HCT116 (cell line): ENCODE results near the gene TTF2. TPM values are rescaled to one million over a fixed set of nuclear protein-coding genes. Genes with fewer than 3 reads are reported as not detected.

Experiments
- ATAC-seq: fragments of 200-7000 bp; cut with Tn5 transposase; 2 replicates; pipeline ENCODE4 v1.9.1; 2020; ENCODE audit warnings: mild to moderate bottlenecking, moderate library complexity
- BruUV-seq: library from RNA; stranded (reverse); fragments of 400-500 nt; replicated peaks from 2 replicates; lab custom pipeline; 2021; lab: Mats Ljungman, UMichigan
- CTCF ChIA-PET: fragments of 300-600 bp; sonication (Branson Sonifier 250); formaldehyde crosslinking; loops from one replicate; lab custom pipeline; 2021; ENCODE audit warnings: antibody characterized with exemption; lab: Charles Lee
- POLR2A ChIA-PET: fragments of 300-600, 350-600 bp; sonication (Branson Sonifier 250); formaldehyde crosslinking; loops from one replicate; lab custom pipeline; 2021; ENCODE audit warnings: antibody characterized with exemption; lab: Charles Lee
- RAD21 ChIA-PET, 2 experiments: fragments of 300-600 bp; sonication (Branson Sonifier 250); formaldehyde crosslinking; loops; one replicate each; lab custom pipeline; 2023; ENCODE audit warnings: low total read pairs in 2 of 2; ENCODE audit not compliant: uncharacterized antibody in 2 of 2, unreplicated experiment in 2 of 2, low non-redundant PET in 1 of 2; lab: Charles Lee
- DNase-seq: peaks from one replicate; pipeline ENCODE4 v3.0.0-alpha.2; 2010; ENCODE audit warnings: low read depth, low spot score
- H2AFZ ChIP-seq: fragments of 200-600 bp; shearing (Covaris generic), sonication (generic); 2 replicates; pipeline ENCODE4 v1.6.1; 2017; ENCODE audit warnings: low read depth, mixed run types, mixed read lengths, antibody characterized with exemption, low read length; ENCODE audit not compliant: poor library complexity, severe bottlenecking
- H3K27ac ChIP-seq: 2 replicates; pipeline ENCODE4 v1.5.1; 2012; ENCODE audit warnings: low read depth, low read length
- H3K27me3 ChIP-seq: fragments of 200-600 bp; sonication (generic); 2 replicates; pipeline ENCODE4 v1.6.1; 2016; ENCODE audit warnings: mixed run types, low read length, mixed read lengths; ENCODE audit not compliant: insufficient read depth
- H3K36me3 ChIP-seq, 2 experiments: fragments of 200-500 bp in 1 of 2; fragments of 200-600 bp in 1 of 2; sonication (Bioruptor generic) in 1 of 2; sonication (generic) in 1 of 2; 2 replicates each; pipeline versions ENCODE4 v1.5.1 to v1.6.1; 2014 to 2016; ENCODE audit warnings: low read length in 2 of 2, inconsistent platforms in 1 of 2, mixed read lengths in 1 of 2, mixed run types in 1 of 2; ENCODE audit not compliant: insufficient read depth in 2 of 2, control insufficient read depth in 1 of 2
- H3K4me1 ChIP-seq, 2 experiments: fragments of 200-600 bp in 1 of 2; sonication (generic) in 1 of 2; 2 replicates each; pipeline versions ENCODE4 v1.5.1 to v1.6.1; 2012 to 2017; ENCODE audit warnings: low read length in 2 of 2, inconsistent platforms in 1 of 2, mild to moderate bottlenecking in 1 of 2, mixed read lengths in 1 of 2, mixed run types in 1 of 2, moderate library complexity in 1 of 2; ENCODE audit not compliant: insufficient read depth in 2 of 2, control insufficient read depth in 1 of 2
- H3K4me2 ChIP-seq: fragments of 200-600 bp; sonication (generic); 2 replicates; pipeline ENCODE4 v1.6.1; 2017; ENCODE audit warnings: mixed run types, low read length, mixed read lengths
- H3K4me3 ChIP-seq, 2 experiments: fragments of 200-600 bp in 1 of 2; sonication (generic) in 1 of 2; replicated peaks in 1 of 2; 2 replicates each; pipeline ENCODE4 v1.5.1; 2011 to 2016; ENCODE audit warnings: low read length in 2 of 2, control low read depth in 1 of 2, low read depth in 1 of 2, mild to moderate bottlenecking in 1 of 2, mixed read lengths in 1 of 2, mixed run types in 1 of 2
- H3K79me2 ChIP-seq: fragments of 200-600 bp; sonication (generic); 2 replicates; pipeline ENCODE4 v1.6.1; 2017; ENCODE audit warnings: mild to moderate bottlenecking, mixed run types, low read length, moderate library complexity, mixed read lengths; ENCODE audit not compliant: insufficient read depth
- H3K9ac ChIP-seq: fragments of 200-600 bp; sonication (generic); 2 replicates; pipeline ENCODE4 v1.6.1; 2016; ENCODE audit warnings: low read length, mixed read lengths
- H3K9me2 ChIP-seq: fragments of 200-600 bp; sonication (generic), shearing (Covaris generic); 2 replicates; pipeline ENCODE4 v1.6.1; 2017; ENCODE audit warnings: mixed run types, mild to moderate bottlenecking, moderate library complexity; ENCODE audit not compliant: insufficient read depth
- H3K9me3 ChIP-seq, 2 experiments: fragments of 200-500 bp in 1 of 2; fragments of 200-600 bp in 1 of 2; sonication (Bioruptor generic) in 1 of 2; sonication (generic) in 1 of 2; 2 replicates each; pipeline ENCODE4 v1.6.1; 2014 to 2017; ENCODE audit warnings: low read length in 2 of 2, mixed read lengths in 2 of 2, inconsistent platforms in 1 of 2, low read depth in 1 of 2, mild to moderate bottlenecking in 1 of 2, mixed run types in 1 of 2, moderate library complexity in 1 of 2; ENCODE audit not compliant: control insufficient read depth in 1 of 2, insufficient read depth in 1 of 2
- H4K20me1 ChIP-seq: fragments of 200-600 bp; sonication (generic), shearing (Covaris generic); 2 replicates; pipeline ENCODE4 v1.6.1; 2017; ENCODE audit warnings: mixed run types, mild to moderate bottlenecking, moderate library complexity; ENCODE audit not compliant: insufficient read depth
- CBX3 ChIP-seq: IDR thresholded peaks from 2 replicates; pipeline ENCODE4 v1.6.1; 2012; ENCODE audit warnings: low read depth
- JUND ChIP-seq: IDR thresholded peaks from 2 replicates; pipeline ENCODE4 v1.6.1; 2012
- POLR2AphosphoS5 ChIP-seq: IDR thresholded peaks from 2 replicates; pipeline ENCODE4 v1.6.1; 2011; ENCODE audit warnings: mild to moderate bottlenecking, low read depth, low read length, moderate library complexity
- SIN3A ChIP-seq: IDR thresholded peaks from 2 replicates; pipeline ENCODE4 v1.6.1; 2012; ENCODE audit warnings: low read depth
- SRF ChIP-seq: IDR thresholded peaks from 2 replicates; pipeline ENCODE4 v1.6.1; 2012; ENCODE audit warnings: low read depth
- TCF7L2 ChIP-seq: IDR thresholded peaks from 2 replicates; pipeline ENCODE4 v1.7.0; 2011; ENCODE audit warnings: borderline replicate concordance, inconsistent platforms; ENCODE audit not compliant: insufficient read depth, insufficient read length; ENCODE audit errors: extremely low read depth
- intact Hi-C: fragments of 100-400 bp; cut with micrococcal nuclease; formaldehyde crosslinking; loops from 2 replicates; pipeline ENCODE4 v1.10.0; 2022
- total RNA-seq: library from RNA; stranded (reverse); gene quantifications from one replicate; pipeline ENCODE4 v1.2.1, GENCODE V29; 2021; ENCODE audit not compliant: unreplicated experiment
- TF ChIP-seq, protein P1 (sequence below): IDR thresholded peaks from 2 replicates; pipeline ENCODE4 v1.6.1; 2012

The TTF2 gene
- total RNA-seq, 1 experiment from 2014 or later: 60.3 TPM

DNA sequence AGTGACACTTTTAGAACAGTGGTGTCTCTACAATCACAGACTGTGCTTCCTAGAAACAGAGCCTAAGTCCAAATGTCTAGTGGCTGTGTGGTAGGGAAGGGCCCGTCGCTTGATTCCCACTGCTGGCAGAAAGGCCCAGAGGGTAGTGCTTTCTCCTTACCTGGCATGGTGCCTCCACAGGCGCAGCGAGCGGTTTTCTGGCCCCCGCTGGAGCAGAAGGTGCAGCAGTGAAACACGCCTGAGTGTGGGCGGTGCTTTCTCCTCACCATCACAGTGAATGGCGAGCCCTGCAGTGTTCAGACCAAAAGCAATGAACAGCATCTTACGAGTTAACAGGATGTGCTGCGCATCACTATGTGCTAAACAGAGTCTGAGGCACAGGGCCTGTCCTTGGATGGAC, 53.1 kb downstream of the TTF2 start:
- Histone ChIP-seq H3K36me3 (0 out of 4 replicates have a peak, but pooled peaks cover 0 to 2% of the 10 kb centered on the region in 2 experiments), H3K9me3 (no peaks in the 10 kb centered on the region), H3K9me2 (no peaks in the 10 kb centered on the region), H3K9ac (no peak overlapping the region), H2AFZ (no peak overlapping the region), H3K4me2 (no peak overlapping the region), H3K4me3 (no peak overlapping the region), H4K20me1 (no peaks in the 10 kb centered on the region), H3K79me2 (no peaks in the 10 kb centered on the region), H3K27me3 (no peaks in the 10 kb centered on the region), H3K4me1 (peaks cover 0 to 18% of the 10 kb centered on the region in 2 experiments; a peak in 1 of 4 replicates), H3K27ac (no peak overlapping the region)
- ChIA-PET RAD21 (no interaction called here), POLR2A (no interaction called here), CTCF (interaction anchor here (1.3 kb wide), 1 partner anchor 15 kb away, joined by 4 read pairs; no protein-coding TSS in a partner anchor)
- TF ChIP-seq JUND (no peak), POLR2AphosphoS5 (no peak), SRF (no peak)
- no TSS peak for BruUV-seq
- ATAC-seq (no peak), DNase-seq (no peak)
- intact Hi-C loops: no loop called here

DNA sequence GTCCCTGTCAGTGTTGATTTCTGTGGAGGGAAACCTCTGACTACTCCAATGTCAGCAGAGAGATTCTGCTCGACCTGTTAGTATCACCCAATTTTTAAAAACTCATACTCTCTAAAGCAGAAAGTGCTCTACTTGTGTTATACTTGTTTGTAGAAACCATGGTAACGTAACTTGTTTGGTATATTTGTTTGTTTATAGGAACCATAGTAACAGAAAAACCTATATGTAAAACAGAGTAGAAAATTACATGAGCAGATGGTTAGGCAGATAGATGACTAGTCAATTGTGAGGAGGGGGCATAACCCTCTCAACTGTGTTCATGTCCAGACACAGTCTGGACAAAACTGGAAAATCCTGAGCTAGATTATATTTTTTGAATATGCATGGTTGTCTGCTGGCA, 54.8 kb downstream of the TTF2 start:
- H3K4me2 ChIP-seq: no peak overlapping the region
- ChIA-PET POLR2A (no interaction called here), CTCF (interaction anchor here (0.9 kb wide), 1 partner anchor 22 kb away, joined by 3 read pairs; no protein-coding TSS in a partner anchor), RAD21 (no interaction called here)
- no peak overlapping the region for H3K9ac ChIP-seq
- no peaks in the 10 kb centered on the region for H3K79me2 ChIP-seq
- H3K4me1 ChIP-seq: peaks cover 0 to 12% of the 10 kb centered on the region in 2 experiments; a peak in 1 of 4 replicates
- no peak overlapping the region for H3K4me3 ChIP-seq
- no peaks in the 10 kb centered on the region for H3K27me3 ChIP-seq
- H4K20me1 ChIP-seq: no peaks in the 10 kb centered on the region
- no peak overlapping the region for H3K27ac ChIP-seq
- DNase-seq (no peak), ATAC-seq (no peak)
- TF ChIP-seq CBX3 (no peak), TCF7L2 (no peak), JUND (no peak), SIN3A (no peak)
- TF ChIP-seq, protein P1, sequence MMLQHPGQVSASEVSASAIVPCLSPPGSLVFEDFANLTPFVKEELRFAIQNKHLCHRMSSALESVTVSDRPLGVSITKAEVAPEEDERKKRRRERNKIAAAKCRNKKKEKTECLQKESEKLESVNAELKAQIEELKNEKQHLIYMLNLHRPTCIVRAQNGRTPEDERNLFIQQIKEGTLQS: no peak
- no TSS peak for BruUV-seq
- H3K36me3 ChIP-seq: 0 out of 4 replicates have a peak, but pooled peaks cover 0 to 2% of the 10 kb centered on the region in 2 experiments
- H2AFZ ChIP-seq: no peak overlapping the region
- H3K9me2 ChIP-seq: no peaks in the 10 kb centered on the region
- no peaks in the 10 kb centered on the region for H3K9me3 ChIP-seq
- intact Hi-C loops: no loop called here
